Measurements from ENCODE around the gene SERPINA12.

Gene SERPINA12

DNA sequence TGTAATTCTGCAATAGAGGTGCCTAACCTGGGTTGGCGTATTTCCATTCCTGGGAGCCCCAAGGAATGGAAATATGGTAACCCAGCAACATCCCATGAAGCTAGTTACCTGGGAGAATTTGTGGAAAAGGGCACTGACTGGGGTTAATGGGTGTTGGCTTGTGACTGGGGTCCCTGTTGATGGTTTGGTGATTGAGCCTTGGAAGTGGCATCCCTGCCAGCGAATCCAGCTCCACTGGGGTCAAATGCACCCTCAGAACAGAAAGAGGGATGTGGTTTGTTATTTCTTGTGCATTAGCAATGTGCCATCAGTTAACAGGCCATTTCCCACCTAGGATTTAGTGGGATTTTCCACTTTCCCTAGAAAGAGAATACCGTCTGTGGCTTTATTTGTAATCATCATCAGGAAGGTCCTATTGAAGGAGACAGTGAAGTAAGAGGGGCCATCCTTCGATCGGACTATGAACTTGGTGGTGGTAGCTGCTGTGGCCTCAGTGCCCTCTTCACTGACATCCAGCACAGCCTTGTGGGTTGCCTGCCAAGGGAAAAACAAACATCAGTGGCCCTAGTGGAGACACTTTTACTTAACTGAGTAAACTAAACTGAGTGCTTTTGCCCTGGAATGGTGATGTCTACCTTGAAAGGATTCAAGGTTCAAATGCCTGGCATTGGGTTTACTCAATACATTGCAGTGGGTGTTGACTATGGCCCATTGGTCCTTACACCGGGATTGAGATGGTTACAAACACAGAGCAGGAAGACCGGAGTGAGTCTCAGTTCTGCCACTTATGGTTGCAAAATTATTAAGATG is 46.3 kb downstream of the SERPINA12 start:
- H3K4me3 ChIP-seq (ENCODE audit: low read depth, low read length): no peak overlapping the region
- TF ChIP-seq, protein P1, sequence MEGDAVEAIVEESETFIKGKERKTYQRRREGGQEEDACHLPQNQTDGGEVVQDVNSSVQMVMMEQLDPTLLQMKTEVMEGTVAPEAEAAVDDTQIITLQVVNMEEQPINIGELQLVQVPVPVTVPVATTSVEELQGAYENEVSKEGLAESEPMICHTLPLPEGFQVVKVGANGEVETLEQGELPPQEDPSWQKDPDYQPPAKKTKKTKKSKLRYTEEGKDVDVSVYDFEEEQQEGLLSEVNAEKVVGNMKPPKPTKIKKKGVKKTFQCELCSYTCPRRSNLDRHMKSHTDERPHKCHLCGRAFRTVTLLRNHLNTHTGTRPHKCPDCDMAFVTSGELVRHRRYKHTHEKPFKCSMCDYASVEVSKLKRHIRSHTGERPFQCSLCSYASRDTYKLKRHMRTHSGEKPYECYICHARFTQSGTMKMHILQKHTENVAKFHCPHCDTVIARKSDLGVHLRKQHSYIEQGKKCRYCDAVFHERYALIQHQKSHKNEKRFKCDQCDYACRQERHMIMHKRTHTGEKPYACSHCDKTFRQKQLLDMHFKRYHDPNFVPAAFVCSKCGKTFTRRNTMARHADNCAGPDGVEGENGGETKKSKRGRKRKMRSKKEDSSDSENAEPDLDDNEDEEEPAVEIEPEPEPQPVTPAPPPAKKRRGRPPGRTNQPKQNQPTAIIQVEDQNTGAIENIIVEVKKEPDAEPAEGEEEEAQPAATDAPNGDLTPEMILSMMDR (IDR thresholded peaks at IDR 0.05; ENCODE audit: low read depth, low read length): no peak

DNA sequence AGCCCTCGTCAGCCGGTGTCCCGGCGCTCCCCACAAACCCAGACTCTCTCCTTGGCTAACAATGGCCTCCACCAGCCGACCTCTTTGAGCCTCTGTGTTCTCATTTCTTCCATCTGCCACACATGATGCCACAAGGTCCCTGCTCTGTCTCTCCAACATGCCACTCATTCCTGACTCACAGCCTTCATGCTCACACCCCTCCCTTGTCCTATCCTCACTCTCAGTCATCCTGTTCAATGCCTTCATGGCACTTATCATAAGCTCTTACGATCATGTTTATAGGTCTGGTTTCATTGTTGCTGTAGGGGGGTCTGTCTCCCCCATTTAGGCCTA is 47.1 kb downstream of the SERPINA12 start:
- H3K4me3 ChIP-seq (ENCODE audit: low read depth, low read length): no peak overlapping the region

DNA sequence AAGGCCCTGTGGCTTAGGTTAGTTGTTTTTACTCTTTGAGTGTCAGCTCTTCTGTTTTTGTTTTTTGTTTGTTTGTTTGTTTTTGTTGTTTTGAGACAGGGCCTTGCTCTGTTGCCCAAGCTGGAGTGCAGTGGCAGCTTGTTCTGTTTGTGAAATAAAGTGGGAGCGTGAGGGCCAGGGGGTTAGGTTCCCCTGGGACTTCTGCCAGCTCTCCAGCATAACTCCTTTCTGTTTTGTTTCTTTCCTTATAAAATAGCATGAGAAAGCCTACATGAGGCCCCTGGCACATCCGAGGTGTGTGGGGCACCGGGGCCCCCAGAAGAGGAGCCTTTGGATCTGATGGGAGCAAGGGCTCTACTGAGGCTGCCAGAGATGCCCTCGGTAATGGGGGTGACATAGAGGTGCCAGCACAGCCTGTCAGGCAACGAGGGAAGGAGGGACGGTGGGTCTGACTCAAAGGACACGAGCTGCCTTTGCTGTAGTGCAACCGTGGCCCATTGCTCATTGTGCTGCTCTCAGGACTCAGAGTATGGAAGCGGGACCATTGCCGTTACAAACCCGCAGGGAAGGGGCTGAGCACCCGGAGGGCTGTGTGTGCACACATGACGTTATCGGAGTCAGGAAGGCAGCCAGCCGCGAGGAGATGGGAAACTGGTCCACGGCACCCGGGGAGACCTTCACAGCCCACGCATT is 47.6 kb downstream of the SERPINA12 start:
- TF ChIP-seq, protein P1 (IDR thresholded peaks at IDR 0.05; ENCODE audit: low read depth, low read length): no peak
- H3K4me3 ChIP-seq (ENCODE audit: low read depth, low read length): no peak overlapping the region

More for the DNA sequence above, 47.1 kb downstream of the SERPINA12 start:
- TF ChIP-seq, protein P1 (IDR thresholded peaks at IDR 0.05; ENCODE audit: low read depth, low read length): no peak

DNA sequence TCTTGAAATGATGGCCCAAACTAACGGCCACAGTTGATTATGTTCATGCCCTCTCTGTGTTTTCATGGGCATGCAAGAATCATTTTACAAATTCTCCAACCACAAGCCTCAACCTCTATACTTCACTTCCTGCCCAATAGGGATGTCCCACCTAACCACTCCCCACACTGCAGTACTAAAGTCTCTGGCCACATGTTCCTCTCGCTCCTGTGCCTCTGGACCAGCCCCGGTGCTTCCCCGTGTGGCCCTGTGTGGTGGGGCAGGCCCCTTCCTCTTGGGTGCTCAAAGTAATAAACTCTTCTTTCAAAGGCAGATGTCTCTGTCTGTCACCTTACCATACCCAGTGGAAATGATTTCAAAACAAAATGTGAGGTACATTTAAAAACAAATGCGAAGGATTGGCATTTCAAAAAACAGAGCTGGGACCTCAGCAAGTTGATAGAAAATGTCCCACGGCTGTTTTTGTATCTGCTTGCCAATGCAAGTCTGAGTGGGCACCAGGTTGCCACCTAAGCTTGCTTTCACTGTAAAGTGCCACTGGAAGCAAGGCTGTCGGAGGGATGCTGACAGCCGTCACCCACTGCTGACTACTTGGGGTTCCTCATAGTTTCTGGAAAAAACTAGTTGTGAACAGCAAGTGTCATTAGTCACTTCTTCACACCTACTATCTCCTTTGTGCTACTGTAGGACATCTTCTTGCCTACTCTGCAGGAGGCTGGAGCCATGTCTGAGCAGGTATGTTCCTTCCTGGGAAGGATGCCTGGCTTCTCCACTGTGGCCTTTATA is 48.4 kb downstream of the SERPINA12 start:
- TF ChIP-seq, protein P1 (IDR thresholded peaks at IDR 0.05; ENCODE audit: low read depth, low read length): no peak
- no peak overlapping the region for H3K4me3 ChIP-seq (ENCODE audit: low read depth, low read length)

DNA sequence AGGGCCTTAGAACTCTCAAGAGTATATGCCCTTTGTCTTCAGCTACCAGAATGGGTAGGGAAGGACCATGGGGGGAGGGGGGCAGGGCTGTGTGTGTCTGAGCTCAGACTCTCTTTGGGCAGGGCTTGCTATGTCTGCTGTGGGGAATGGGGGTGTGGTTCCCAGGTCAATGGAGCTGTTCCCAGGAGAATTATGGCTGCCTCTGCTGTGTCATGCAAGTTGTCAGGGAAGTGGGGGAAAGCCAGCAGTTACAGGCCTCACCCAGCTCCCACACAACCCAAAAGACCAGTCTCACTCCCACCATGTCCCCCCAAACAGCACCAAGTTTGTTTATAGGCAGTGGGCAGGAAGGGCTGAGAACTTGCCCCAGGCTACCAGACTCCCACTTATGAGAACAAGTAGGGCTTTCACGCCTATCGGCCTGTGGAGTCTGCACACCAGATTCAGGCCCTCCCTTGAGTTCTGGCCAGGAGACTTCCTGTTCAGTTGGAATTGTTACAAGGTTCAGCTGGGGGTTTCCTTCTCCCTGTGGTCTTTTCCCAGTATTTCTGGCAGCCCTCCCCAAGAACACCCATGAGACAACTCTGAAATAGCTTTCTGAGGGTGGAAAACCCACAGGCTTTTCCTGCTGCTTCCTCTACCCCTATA is 50.6 kb downstream of the SERPINA12 start:
- no peak overlapping the region for H3K4me3 ChIP-seq (ENCODE audit: low read depth, low read length)
- TF ChIP-seq, protein P1 (IDR thresholded peaks at IDR 0.05; ENCODE audit: low read depth, low read length): no peak

DNA sequence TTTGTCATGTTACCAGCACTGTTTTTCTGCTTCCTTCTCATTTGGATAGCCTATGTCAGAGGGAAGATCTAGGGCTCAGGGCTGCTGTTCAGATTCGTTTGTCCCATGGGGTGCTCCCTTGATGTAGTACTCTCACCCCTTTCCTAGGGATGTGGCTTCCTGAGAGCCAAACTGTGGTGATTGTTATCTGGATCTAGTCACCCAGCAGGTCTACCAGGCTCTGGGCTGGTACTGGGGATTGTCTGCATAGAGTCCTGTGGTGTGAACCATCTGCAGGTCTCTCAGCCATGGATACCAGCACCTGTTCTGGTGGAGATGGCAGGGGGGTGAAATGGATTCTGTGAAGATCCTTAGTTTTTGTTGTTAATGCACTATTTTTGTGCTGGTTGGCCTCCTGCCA is 51.2 kb downstream of the SERPINA12 start:
- no peak overlapping the region for H3K4me3 ChIP-seq (ENCODE audit: low read depth, low read length)
- TF ChIP-seq, protein P1 (IDR thresholded peaks at IDR 0.05; ENCODE audit: low read depth, low read length): no peak
